Colonic mucosa (tissue), 4 donors: Measurements from ENCODE around the gene SFMBT2. TPM values are rescaled to one million over a fixed set of nuclear protein-coding genes. Genes with fewer than 3 reads are reported as not detected.
A peak's percentile ranks its signal among the peaks of the same experiment; 100 is the strongest.

Experiments used
- DNase-seq: peaks from one replicate; pipeline ENCODE4 v3.0.0-alpha.2; 2020
- H3K27ac ChIP-seq: fragments of 200-600 bp; one replicate; pipeline ENCODE4 v1.8.0; 2021
- H3K27me3 ChIP-seq: fragments of 200-600 bp; one replicate; pipeline ENCODE4 v1.8.0; 2021
- H3K36me3 ChIP-seq: fragments of 200-600 bp; one replicate; pipeline ENCODE4 v1.8.0; 2021
- H3K4me1 ChIP-seq: fragments of 200-600 bp; one replicate; pipeline ENCODE4 v1.8.0; 2021; ENCODE audit warnings: mild to moderate bottlenecking
- H3K4me3 ChIP-seq: fragments of 200-600 bp; one replicate; pipeline ENCODE4 v1.8.0; 2021
- H3K9ac ChIP-seq, 2 donors: one replicate each; pipeline ENCODE4 v1.7.0; 2013; ENCODE audit warnings: control low read depth in 2 of 2, low read depth in 2 of 2, low read length in 2 of 2
- H3K9me3 ChIP-seq: fragments of 200-600 bp; one replicate; pipeline ENCODE4 v1.8.0; 2021
- CTCF ChIP-seq: fragments of 200-600 bp; IDR thresholded peaks from one replicate; pipeline ENCODE4 v1.8.0; 2022; ENCODE audit warnings: antibody characterized with exemption, mild to moderate bottlenecking
- intact Hi-C: fragments of 100-400 bp; cut with DNase I; formaldehyde crosslinking; loops from one replicate; pipeline ENCODE4 v1.14.1; 2022
- total RNA-seq, 2 donors: library from RNA; stranded (reverse); fragmentation: NEBNext Ultra II Directional in 1 of 2; extraction: Animal tissue kit (Norgen Biotek cat#: 25700) in 1 of 2; gene quantifications; one replicate each; pipeline ENCODE4 v1.2.1, GENCODE V29; 2021
- donor health status: healthy.
- donor health status: DM: no; HTN: no; CAD: no.
- donor health status: DM: no; HTN: no; CAD: no.

The SFMBT2 gene
- total RNA-seq, 2 donors from 2014 or later, result 2.3 to 3.5 TPM

- peaks cover 50% of the 10 kb centered on the region for H3K27me3 ChIP-seq
- H3K36me3 ChIP-seq, result no peaks in the 10 kb centered on the region
- peak overlapping the region; percentile 54 for H3K4me3 ChIP-seq
- intact Hi-C loops, result loop anchor here (10.0 kb wide), 1 partner anchor 486 kb away; no protein-coding TSS in a partner anchor
- H3K4me1 ChIP-seq, result no peaks in the 10 kb centered on the region
- DNase-seq, result peak; percentile 20
- H3K9me3 ChIP-seq, result no peaks in the 10 kb centered on the region
- H3K9ac ChIP-seq, result peak overlapping the region; percentile 32 to 69
- TF ChIP-seq CTCF, result no peak
- peak overlapping the region; percentile 16 for H3K27ac ChIP-seq
Measured at GRCh38 chr10:7410301-7410861, 453 bp downstream of the SFMBT2 start.

GRCh38 chr10:7409732-7410168 is 1.1 kb downstream of the SFMBT2 start:
- peak overlapping the region; percentile 32 to 69 for H3K9ac ChIP-seq
- intact Hi-C loops, result loop anchor here (10.0 kb wide), 1 partner anchor 485 kb away; no protein-coding TSS in a partner anchor

GRCh38 chr10:7409045-7409731 is 1.6 kb downstream of the SFMBT2 start:
- peak overlapping the region; percentile 16 for H3K27ac ChIP-seq
- no peak for TF ChIP-seq CTCF
- H3K9me3 ChIP-seq, result no peaks in the 10 kb centered on the region
- H3K4me3 ChIP-seq, result peak overlapping the region; percentile 54
- peaks cover 50% of the 10 kb centered on the region for H3K27me3 ChIP-seq
- peak overlapping the region; percentile 32 to 50 for H3K9ac ChIP-seq
- H3K4me1 ChIP-seq, result no peaks in the 10 kb centered on the region
- DNase-seq, result peak; percentile 29
- intact Hi-C loops, result no loop called here
- H3K36me3 ChIP-seq, result no peaks in the 10 kb centered on the region

More at GRCh38 chr10:7409732-7410168, 1.1 kb downstream of the SFMBT2 start:
- Histone ChIP-seq H3K4me3 (peak overlapping the region; percentile 54), H3K9me3 (no peaks in the 10 kb centered on the region), H3K27me3 (peaks cover 50% of the 10 kb centered on the region), H3K4me1 (no peaks in the 10 kb centered on the region), H3K27ac (peak overlapping the region; percentile 16), H3K36me3 (no peaks in the 10 kb centered on the region)
- TF ChIP-seq CTCF, result no peak
- peak; percentile 20 for DNase-seq

DNA sequence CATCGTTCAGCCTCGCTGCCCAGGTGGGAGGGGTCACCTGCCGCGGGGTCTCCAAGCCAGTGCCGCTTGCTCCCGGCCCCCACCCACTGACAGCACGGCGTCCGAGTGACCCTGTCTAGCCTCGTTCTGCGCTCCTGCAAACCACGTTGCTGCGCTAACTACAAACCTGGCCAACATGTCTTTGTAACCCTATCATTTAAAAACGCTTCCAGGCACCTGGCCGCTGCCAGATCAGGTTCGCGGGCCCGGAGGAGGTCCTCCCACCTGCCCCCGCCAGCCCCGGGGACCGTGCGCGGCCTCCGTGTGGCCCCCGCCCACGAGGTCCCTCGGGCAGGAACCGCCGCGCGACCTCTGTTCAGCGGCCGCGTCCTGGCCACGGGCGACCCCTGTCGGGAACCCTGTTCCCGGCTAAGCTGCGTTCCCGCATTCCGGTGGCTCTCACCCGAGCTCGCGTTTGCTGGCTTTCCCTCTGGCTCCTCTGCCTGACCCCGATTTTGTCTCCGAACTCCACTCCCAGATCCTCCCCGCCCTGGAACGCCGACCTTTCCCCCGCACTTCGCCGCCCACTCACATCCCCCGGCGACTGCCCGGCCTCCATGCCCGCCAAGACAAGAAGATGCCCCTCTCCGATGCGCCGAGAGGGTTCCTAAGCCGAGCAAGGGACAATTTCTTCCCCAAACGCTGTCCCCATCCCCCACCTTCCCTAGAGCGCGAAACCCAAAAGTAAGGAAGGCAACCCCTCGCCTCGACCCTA is 2.4 kb downstream of the SFMBT2 start:
- Histone ChIP-seq H3K4me1 (no peaks in the 10 kb centered on the region), H3K9ac (peak overlapping the region in 1 of 2 donors; percentile 73), H3K27ac (peak overlapping the region; percentile 40), H3K4me3 (peak overlapping the region; percentile 54), H3K27me3 (peaks cover 50% of the 10 kb centered on the region), H3K9me3 (no peaks in the 10 kb centered on the region), H3K36me3 (no peaks in the 10 kb centered on the region)
- peak; percentile 21 for TF ChIP-seq CTCF
- intact Hi-C loops, result no loop called here
- DNase-seq, result peak; percentile 47
